Caco-2 (cell line): ENCODE data around the gene TCF12. TPM values are rescaled to one million over a fixed set of nuclear protein-coding genes. Genes with fewer than 3 reads are reported as not detected.

Experiments used
- BruUV-seq: library from RNA; stranded (reverse); fragments of 400-500 nt; replicated peaks from 2 replicates; lab custom pipeline; 2021; lab: Mats Ljungman, UMichigan
- CTCF ChIA-PET: fragments of 300-600 bp; sonication (Branson Sonifier 250); formaldehyde crosslinking; loops from one replicate; lab custom pipeline; 2022; ENCODE audit warnings: antibody characterized with exemption; lab: Charles Lee
- POLR2A ChIA-PET: fragments of 300-600 bp; sonication (Branson Sonifier 250); formaldehyde crosslinking; loops from one replicate; lab custom pipeline; 2022; ENCODE audit warnings: antibody characterized with exemption; lab: Charles Lee
- DNase-seq, 2 experiments: peaks; one replicate each; pipeline versions ENCODE4 v3.0.0 to v3.0.0-alpha.2; 2020 to 2022
- H3K27me3 ChIP-seq: replicated peaks from 2 replicates; pipeline ENCODE4 v1.6.0; 2011; ENCODE audit warnings: low read length; ENCODE audit not compliant: control insufficient read depth, insufficient read depth
- H3K36me3 ChIP-seq: 2 replicates; pipeline ENCODE4 v1.5.1; 2011; ENCODE audit warnings: low read length; ENCODE audit not compliant: control insufficient read depth, insufficient read depth
- H3K4me1 ChIP-seq: fragments of 250-450 bp; sonication (Bioruptor Pico); 2 replicates; pipeline ENCODE4 v1.5.1; 2020; ENCODE audit warnings: mild to moderate bottlenecking
- H3K4me3 ChIP-seq: 2 replicates; pipeline ENCODE4 v1.5.1; 2011; ENCODE audit warnings: low read depth, mild to moderate bottlenecking, control low read depth, low read length
- H3K9me3 ChIP-seq: fragments of 250-450 bp; sonication (Bioruptor Pico); 2 replicates; pipeline ENCODE4 v1.5.1; 2020; ENCODE audit warnings: mild to moderate bottlenecking, moderate library complexity
- H3K27ac Mint-ChIP-seq: one replicate; pipeline ENCODE4 v1.8.0; 2022; ENCODE audit warnings: mixed read lengths; ENCODE audit not compliant: unreplicated experiment
- H3K27me3 Mint-ChIP-seq: one replicate; pipeline ENCODE4 v1.8.0; 2022; ENCODE audit warnings: mixed read lengths; ENCODE audit not compliant: insufficient read depth, unreplicated experiment
- H3K36me3 Mint-ChIP-seq: one replicate; pipeline ENCODE4 v1.8.0; 2022; ENCODE audit warnings: mild to moderate bottlenecking, mixed read lengths; ENCODE audit not compliant: insufficient read depth, unreplicated experiment
- H3K4me1 Mint-ChIP-seq: one replicate; pipeline ENCODE4 v1.8.0; 2022; ENCODE audit warnings: low read depth, mixed read lengths; ENCODE audit not compliant: unreplicated experiment
- H3K4me3 Mint-ChIP-seq: one replicate; pipeline ENCODE4 v1.8.0; 2022; ENCODE audit warnings: mild to moderate bottlenecking, moderate library complexity, mixed read lengths; ENCODE audit not compliant: unreplicated experiment
- H3K9me3 Mint-ChIP-seq: one replicate; pipeline ENCODE4 v1.8.0; 2022; ENCODE audit warnings: mixed read lengths; ENCODE audit not compliant: unreplicated experiment
- CTCF ChIP-seq, 2 experiments: fragments of 200-600 bp in 1 of 2; IDR thresholded peaks; 1 replicate in 1 of 2; 2 replicates in 1 of 2; pipeline versions ENCODE4 v1.5.1 to v1.8.0; 2011 to 2022; ENCODE audit warnings: antibody characterized with exemption in 1 of 2, control low read depth in 1 of 2, inconsistent platforms in 1 of 2, low read depth in 1 of 2, low read length in 1 of 2, mild to moderate bottlenecking in 1 of 2, moderate library complexity in 1 of 2; ENCODE audit not compliant: insufficient read depth in 1 of 2, severe bottlenecking in 1 of 2, unreplicated experiment in 1 of 2
- intact Hi-C: fragments of 100-400 bp; cut with micrococcal nuclease; formaldehyde crosslinking; loops from one replicate; pipeline ENCODE4 v1.10.0; 2022; ENCODE audit not compliant: unreplicated experiment
- total RNA-seq: library from RNA; stranded (reverse); gene quantifications from 2 replicates; pipeline ENCODE4 v1.2.3, GENCODE V29; 2022

The TCF12 gene
- total RNA-seq, 1 experiment from 2014 or later = 64.4 TPM

- no TSS peak for BruUV-seq
- Mint-ChIP-seq H3K4me1 (no peaks in the 10 kb centered on the region), H3K4me3 (no peak overlapping the region), H3K36me3 (peaks cover 34% of the 10 kb centered on the region), H3K27ac (no peak overlapping the region), H3K9me3 (no peaks in the 10 kb centered on the region), H3K27me3 (no peaks in the 10 kb centered on the region)
- DNase-seq = no peak
- ChIA-PET CTCF (no interaction called here), POLR2A (no interaction called here)
- intact Hi-C loops = no loop called here
- Histone ChIP-seq H3K27me3 (no peaks in the 10 kb centered on the region), H3K4me3 (no peak overlapping the region), H3K36me3 (no peaks in the 10 kb centered on the region), H3K9me3 (no peaks in the 10 kb centered on the region), H3K4me1 (no peaks in the 10 kb centered on the region)
- TF ChIP-seq CTCF (IDR thresholded peaks at IDR 0.05; ENCODE audit: insufficient read depth in 1 of 2, low read depth in 1 of 2, low read length in 1 of 2, severe bottlenecking in 1 of 2, unreplicated experiment in 1 of 2) = no peak
These were observed 326.7 kb downstream of the TCF12 start for GRCh38 chr15:57245130-57245529.

GRCh38 chr15:57245714-57246113, 327.3 kb downstream of the TCF12 start:
- BruUV-seq = no TSS peak
- intact Hi-C loops = no loop called here
- DNase-seq = no peak
- Mint-ChIP-seq H3K36me3 (peaks cover 40% of the 10 kb centered on the region), H3K9me3 (no peaks in the 10 kb centered on the region), H3K4me3 (no peak overlapping the region), H3K27ac (no peak overlapping the region), H3K27me3 (no peaks in the 10 kb centered on the region), H3K4me1 (no peaks in the 10 kb centered on the region)
- no peaks in the 10 kb centered on the region for H3K9me3 ChIP-seq
- CTCF ChIA-PET = no interaction called here
- no peaks in the 10 kb centered on the region for H3K27me3 ChIP-seq
- no peaks in the 10 kb centered on the region for H3K4me1 ChIP-seq
- TF ChIP-seq CTCF (IDR thresholded peaks at IDR 0.05; ENCODE audit: insufficient read depth in 1 of 2, low read depth in 1 of 2, low read length in 1 of 2, severe bottlenecking in 1 of 2, unreplicated experiment in 1 of 2) = no peak
- no peak overlapping the region for H3K4me3 ChIP-seq
- no peaks in the 10 kb centered on the region for H3K36me3 ChIP-seq
- POLR2A ChIA-PET = no interaction called here

GRCh38 chr15:57248074-57248473, 329.6 kb downstream of the TCF12 start:
- BruUV-seq = no TSS peak
- Mint-ChIP-seq H3K9me3 (no peaks in the 10 kb centered on the region), H3K4me3 (no peak overlapping the region), H3K36me3 (peaks cover 42% of the 10 kb centered on the region), H3K27me3 (no peaks in the 10 kb centered on the region), H3K4me1 (no peaks in the 10 kb centered on the region), H3K27ac (no peak overlapping the region)
- ChIA-PET CTCF (no interaction called here), POLR2A (no interaction called here)
- H3K9me3 ChIP-seq = no peaks in the 10 kb centered on the region
- H3K4me1 ChIP-seq = no peaks in the 10 kb centered on the region
- H3K27me3 ChIP-seq = no peaks in the 10 kb centered on the region
- H3K36me3 ChIP-seq = no peaks in the 10 kb centered on the region
- no peak overlapping the region for H3K4me3 ChIP-seq
- intact Hi-C loops = no loop called here
- TF ChIP-seq CTCF (IDR thresholded peaks at IDR 0.05; ENCODE audit: insufficient read depth in 1 of 2, low read depth in 1 of 2, low read length in 1 of 2, severe bottlenecking in 1 of 2, unreplicated experiment in 1 of 2) = no peak
- DNase-seq = no peak
